GM19240 (cell line): ENCODE measurements around the gene CSNK1A1L.

Source experiments
- DNase-seq: peaks from one replicate; pipeline ENCODE4 v3.0.0; 2011; ENCODE audit warnings: low spot score; ENCODE audit not compliant: insufficient read length

CSNK1A1L gene

DNA sequence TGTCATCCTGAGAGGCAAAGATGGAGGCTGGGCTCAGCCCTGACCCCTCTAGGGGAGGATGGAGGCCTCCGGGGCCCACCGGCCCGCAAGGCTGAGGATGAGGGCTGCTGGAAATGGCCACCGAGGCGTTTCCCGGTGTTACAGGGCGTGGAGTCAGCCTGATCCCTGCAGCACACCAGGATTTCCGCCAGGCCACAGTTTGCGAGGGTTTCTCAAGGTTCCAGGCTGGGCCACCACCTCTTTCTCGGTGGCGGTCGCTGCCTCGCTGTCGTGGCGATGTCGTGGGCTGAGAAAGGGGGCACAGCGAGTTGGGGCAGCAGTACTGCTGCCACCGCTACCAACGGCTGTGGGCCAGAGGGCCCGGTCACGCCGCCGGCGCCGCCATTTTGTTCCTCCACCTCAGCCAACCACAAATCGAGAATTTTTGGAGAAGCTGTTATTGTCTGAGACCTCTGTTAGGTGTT lies at the start of gene CSNK1A1L:
CSNK1A1L (minus strand) TSS at position 414 of the 464 bp plus-strand sequence; CDS start at position 6, 408 bp downstream.
- DNase-seq, result no peak

DNA sequence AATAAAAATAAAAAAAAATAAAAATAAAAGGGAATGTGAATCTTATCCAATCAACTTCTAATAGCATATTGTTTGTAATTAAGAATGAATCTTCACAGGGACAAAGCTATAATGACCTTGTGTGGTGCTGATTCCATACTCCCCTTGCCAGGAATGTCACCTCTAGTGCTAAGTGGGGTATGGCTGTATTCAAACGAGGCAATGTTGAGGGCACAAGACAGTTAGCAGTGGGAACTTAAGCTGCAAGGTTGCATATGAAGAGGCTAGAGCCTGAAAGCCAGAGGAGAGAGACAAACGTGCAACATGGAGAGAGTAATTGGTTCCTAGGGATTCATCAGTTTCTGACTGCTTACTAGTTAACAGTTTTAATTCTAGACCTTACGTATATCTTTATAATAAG lies 43.9 kb upstream of the CSNK1A1L start:
- DNase-seq, result no peak

DNA sequence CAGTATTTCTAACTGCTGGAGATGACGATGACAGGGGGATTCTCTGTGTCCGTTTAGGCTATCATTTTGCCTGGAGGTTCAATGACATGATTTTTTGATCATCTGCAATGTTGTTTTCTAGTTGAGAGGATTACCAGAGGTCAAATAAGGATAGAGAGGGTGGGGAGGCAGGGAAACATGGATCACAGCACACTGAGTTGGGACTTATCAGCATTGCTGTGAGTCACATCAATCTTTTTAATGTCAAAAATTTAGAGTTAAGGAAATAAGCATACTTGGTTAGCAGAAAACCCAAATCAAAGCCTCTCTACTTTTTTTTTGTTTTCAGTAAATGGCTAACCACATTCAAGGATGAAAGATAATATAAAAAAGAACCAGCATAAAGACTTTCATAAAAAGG lies 43.0 kb upstream of the CSNK1A1L start:
- DNase-seq, result no peak

DNA sequence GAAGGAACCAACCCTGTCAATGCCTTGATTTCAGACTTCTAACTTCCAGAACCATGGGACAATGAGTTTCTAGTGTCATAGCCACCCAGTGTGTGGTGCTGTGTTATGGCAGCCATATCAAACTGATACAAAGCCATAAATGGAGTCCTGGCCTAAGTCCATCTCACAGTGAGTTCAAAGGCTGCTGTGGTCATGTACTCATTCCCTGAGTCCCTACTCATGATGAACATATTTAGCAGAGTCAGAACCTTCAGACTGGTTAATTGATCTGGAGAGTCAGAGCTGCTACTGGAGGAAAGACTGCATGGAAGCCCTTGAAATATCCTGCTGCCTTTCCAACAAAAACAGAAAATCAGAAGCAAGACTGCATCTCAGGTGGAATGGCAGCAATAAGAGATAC lies 39.2 kb upstream of the CSNK1A1L start:
- DNase-seq, result no peak

DNA sequence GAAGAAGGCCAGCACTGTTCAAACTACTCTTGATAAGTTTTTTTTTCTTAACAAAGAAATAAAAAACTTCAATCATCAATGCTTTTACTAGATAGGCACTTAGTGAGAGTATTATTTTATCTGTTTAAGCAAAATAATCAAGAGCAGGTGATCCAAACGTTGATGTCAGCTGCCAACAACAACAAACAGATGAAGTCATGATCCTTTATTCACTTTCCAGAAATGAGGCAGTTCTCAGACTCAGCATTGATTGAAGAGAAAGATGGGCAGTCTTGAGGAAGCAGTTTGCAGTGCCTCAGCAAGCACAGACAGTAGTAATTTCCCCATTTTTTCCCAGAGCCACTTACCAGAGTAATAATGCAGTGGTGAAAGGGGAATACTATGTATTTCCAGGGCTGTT lies 38.4 kb upstream of the CSNK1A1L start:
- DNase-seq, result no peak

DNA sequence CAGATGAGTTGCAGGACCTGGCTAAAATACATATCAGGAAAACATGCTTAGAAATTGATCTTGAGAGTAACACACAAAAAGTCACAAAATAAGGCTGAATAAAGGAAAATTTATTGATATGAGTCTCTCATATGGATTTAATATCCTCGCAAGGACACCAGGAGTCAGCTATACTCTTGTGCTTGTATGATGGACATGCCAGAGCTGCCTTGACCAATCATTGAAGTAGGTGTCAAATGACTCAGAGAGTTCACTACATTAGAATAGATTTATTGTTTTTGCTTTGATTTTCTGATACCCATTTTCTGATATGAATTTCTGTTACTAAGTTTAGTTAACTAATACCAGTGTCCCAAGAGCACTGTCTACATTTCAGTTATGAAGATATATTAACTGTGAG lies 37.4 kb upstream of the CSNK1A1L start:
- no peak for DNase-seq

DNA sequence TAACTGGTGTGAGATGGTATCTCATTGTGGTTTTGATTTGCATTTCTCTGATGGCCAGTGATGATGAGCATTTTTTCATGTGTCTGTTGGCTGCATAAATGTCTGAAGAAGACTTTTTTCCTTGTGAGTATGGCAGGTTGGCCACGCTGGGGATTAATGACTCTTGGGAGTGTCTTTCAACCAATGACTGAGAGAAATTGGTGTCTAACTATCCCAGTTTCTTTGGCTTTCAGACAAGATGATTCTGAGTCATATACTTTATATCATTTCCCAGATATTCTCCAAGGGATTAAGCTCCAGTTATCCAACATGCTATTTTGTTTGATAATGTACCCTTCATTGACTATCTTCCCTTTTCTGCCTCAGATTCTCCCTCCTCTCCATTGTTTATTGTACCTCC lies 35.5 kb upstream of the CSNK1A1L start:
- DNase-seq, result no peak

DNA sequence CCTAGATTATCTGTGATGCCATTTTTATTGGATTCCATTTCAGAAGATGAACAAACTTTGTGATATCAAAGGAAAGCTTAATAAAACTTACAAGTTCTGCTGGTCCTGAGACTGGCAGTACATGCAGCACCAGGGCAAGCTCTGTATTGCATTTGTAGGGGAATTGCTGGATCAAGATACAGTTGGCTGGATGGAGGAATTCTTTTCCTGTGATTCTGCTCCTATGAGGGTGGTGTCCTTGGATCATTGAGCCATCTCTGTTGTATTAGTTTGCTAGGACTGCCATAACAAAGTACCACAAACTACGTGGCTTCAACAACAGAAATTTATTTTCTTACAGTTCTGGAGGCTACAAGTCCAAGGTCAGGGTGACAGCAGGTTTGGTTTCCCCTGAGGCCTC lies 33.9 kb upstream of the CSNK1A1L start:
- no peak for DNase-seq

DNA sequence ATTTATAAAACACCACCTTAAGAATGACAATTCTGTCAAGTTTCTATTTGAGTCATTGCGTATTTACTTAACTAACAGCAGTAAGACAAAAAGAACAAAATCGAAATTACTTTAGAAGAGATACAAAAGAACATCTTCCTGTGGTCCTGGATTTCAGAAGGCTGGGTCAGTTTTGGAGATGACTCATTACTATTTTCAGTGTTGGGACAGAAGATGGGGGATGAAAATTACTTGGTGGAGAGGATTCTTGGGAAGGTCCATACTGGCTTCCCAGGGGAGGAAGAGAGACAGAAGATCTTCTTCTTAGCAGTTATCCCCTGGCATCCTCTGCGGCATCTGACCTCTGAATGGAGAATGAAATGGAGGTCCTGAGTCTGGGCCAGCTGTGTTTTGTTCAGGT lies 33.5 kb upstream of the CSNK1A1L start:
- DNase-seq, result no peak

DNA sequence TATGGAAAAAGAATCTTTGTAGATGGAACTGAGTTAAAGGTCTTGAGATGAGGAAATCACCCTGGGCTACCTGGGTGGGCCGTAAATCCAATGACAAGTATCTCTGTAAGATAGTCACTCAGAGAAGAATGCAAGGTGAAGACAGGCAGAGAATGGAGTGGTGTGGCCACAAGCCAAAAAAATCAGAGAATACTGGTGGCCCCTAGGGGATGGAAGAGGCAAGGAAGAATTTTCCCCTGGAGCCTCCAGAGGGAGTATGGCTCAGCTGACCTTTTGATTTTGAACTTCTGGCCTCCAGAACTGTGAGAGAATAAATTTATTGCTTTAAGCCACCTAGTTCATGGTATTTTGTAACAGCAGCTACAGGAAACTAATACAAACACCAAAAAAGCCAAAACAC lies 32.7 kb upstream of the CSNK1A1L start:
- DNase-seq, result no peak

DNA sequence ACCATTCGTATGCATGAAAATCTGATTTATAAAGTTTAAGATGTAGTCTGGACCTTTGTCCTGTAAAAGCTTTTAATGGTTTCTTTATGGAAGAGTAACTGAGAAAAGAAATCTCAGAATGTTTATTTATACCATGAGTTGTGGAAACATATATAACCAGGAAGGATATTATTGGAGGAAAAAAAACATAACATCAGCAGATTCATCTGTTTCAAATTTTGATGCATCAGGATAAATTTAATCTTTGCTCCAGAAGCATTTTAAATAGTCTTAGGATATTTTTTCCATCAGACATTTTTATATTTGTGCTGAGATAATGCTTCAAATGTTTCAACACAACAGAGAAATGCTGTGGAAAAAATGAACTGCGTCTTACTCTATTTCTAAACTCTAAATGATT lies 31.2 kb upstream of the CSNK1A1L start:
- DNase-seq, result no peak

DNA sequence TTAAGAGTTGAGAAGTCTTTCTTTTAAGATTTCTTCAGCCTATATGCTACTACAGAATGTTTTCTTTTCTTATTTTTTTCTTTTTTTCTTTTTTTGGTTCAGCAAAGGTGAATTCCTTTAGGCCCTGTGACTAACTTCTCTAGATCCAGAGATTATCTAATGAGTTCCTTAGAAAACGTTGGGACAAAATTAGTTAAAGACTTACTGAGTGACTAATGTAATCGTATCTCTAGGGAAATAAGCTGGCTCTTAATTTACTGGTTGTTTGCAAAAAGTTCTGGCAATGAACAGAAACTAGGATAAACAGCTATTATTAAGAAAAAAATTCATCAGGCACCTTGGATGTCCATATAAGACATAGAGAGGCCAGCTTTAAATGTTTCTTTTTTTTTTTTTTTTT lies 30.7 kb upstream of the CSNK1A1L start:
- no peak for DNase-seq

DNA sequence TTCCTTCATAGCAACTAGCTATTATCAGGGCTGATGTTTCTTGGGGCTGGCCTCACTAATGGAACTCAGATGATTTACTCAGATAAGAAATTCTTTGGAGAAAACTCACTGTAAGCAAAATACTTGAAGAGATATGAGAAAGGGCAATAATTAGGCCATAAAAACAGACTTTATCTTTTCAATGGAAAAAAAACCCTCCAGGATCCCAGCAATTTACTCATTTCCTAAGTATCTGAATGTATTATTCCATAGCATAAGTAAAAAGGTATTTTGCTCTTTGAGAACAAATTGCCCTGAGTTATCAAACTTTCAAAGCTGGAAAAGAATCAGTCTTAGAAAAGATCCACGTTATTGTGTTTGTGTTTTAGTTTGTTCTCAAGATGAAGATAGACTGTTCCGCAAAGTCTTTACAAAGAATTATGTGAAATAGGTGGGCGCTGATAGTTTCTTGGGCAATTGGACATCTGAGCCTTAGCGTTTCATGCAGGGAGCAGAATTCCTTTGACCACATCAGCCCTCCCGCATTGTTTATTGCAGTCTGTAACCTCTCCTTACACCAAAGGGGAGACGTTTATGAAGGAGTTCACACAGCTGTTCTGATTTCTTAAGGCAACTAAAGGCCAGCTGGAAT lies 29.1 kb upstream of the CSNK1A1L start:
- DNase-seq, result no peak

DNA sequence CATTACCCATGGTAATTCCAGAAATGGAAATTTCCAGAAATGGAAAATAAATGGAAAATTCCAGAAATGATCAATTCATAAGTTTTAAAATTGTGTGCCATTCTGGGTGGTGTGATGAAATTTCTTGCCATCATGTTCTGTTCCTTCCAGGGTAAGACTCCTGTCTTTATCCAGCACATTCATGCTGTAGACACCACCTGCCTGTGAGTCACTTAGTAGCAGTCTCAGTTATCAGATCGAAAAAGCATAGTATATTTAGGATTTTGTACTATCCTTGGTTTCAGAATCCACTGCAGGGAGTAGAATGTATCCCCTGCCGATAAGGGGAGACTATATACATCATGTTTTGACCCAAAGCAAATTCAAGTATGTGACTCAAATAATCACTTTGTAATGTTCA lies 26.7 kb upstream of the CSNK1A1L start:
- no peak for DNase-seq

DNA sequence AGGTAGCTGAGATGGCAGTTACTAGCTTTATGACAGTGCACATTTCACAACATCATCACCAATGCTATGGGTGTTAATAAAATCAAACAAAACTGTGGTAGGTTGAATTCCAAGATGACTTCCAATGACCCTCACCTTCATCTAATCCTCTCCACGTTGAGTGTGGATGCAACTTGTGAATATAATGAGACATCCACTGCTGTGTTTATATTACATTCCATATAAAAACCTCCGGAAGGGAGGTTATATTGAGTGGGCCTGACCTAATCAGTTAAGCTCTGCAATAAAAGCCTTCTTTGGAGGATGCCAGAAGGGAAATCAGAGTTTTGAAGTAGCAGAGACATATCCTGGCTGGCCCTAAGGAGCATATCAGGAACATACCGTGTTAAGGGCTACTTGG lies 25.6 kb upstream of the CSNK1A1L start:
- DNase-seq, result no peak

DNA sequence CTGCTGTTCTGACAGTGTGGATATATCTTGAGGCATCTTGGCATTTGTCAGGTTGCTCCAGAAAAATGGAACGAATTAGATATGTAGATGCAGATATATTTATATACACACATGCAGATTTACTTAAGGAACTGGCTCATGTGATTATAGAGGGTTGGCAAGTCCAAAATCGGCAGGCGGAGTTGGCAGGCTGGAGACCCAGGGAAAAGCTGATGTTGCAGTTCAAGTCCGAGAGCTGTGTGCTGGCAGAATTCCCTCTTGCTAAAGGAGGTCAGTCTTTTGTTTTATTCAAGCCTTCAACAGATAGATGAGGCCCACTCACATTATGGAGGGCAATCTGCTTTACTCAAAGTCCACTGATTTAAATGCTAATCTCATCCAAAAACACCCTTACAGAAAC lies 24.4 kb upstream of the CSNK1A1L start:
- DNase-seq, result no peak

DNA sequence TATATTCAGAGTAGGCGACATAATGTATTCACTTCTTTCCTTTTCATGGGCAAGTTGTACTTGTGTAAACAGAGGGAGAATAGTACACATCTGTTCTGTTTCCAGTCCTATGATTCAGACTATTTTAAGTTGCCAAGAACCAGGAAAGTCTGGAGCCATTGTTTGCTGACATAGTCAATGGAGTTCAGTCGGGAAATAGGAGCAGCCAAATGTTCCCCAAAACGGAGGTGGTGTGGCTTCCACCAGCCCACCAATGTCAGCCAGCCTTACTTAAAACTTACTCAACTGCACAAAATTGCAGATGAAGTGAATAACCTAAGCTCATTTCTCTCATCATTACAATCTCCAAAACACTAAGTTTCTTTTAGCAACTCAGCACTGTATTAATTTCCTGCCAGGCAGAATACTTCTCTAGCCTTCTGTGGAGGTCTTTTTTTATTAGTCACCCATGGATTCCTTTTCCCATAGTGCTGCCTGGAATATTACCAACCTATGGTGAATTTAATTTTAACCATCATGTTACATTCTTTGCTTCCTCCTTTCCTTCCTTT lies 22.3 kb upstream of the CSNK1A1L start:
- no peak for DNase-seq

DNA sequence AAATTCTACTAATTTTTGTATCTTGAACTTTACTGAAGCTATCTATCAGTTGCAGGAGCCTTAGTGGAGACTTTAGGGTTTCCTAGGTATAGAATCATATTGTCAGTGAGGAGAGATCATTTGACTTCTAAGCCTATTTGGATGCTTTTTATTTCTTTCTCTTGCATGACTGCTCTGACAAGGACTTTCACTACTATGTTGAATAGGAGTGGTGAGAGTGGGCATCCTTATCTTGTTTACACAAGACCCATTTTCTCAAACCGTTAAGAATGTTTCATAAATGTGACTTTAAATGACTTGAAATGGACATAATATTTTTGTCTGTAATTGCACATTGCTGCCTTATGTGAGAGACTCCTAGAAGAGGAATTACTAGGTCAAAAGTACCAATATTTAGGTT lies 17.9 kb upstream of the CSNK1A1L start:
- no peak for DNase-seq

DNA sequence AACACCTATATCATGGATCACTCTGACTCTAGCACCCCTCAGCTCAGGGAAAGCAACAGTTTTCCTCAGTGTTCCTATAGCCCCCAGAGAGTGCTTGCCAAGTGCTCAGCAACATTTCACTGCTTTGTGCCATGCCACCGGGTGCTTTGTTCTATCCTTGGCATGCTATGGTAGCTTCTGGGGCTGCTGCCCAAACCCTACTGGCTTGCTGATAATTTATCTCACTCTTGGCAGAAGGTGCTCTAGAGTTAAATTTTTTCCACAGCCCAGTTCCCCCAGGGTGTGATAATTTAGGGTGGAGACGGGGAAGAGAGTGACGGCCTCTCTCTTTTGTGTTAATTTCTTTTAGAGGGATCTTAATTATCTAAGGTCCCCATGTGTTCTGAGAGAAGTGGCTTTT lies 12.6 kb upstream of the CSNK1A1L start:
- DNase-seq, result no peak

DNA sequence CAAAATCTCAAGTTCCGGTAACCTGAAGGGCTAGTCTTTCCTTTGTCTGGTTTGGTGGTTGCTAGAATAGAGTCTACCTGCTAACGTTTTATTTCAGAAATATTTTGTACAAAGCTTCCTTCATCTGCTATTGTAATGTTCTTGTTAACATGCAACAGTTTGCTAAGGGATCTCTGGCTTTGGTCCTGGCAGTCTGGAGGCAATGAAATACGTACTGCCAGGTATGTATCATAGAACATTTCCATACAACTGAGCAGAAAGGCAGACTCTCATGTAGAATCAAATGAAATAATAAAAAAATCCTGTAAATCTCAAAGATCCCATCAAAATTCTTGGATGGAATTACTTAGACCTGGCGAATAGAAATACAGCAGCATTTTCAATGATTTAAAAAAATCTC lies 8.8 kb upstream of the CSNK1A1L start:
- no peak for DNase-seq

DNA sequence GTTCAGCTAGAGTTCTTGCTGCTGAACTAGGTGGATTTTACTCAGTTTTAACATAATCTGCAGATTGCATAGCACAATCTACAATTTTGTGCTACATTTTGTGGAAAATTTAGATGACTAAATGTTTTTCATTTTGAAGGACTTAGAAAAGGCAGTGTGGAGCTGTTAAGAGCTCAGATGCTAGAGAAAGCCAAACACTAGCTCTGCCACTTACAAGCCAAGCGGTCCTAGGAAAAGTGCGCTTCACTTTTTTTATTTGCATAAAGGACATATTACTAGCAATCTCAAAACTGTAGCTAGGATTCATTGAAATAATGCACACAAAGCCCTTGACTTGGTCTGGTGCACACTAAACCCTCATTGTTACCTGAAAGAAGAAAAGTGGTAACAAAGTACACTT lies 8.1 kb upstream of the CSNK1A1L start:
- no peak for DNase-seq

DNA sequence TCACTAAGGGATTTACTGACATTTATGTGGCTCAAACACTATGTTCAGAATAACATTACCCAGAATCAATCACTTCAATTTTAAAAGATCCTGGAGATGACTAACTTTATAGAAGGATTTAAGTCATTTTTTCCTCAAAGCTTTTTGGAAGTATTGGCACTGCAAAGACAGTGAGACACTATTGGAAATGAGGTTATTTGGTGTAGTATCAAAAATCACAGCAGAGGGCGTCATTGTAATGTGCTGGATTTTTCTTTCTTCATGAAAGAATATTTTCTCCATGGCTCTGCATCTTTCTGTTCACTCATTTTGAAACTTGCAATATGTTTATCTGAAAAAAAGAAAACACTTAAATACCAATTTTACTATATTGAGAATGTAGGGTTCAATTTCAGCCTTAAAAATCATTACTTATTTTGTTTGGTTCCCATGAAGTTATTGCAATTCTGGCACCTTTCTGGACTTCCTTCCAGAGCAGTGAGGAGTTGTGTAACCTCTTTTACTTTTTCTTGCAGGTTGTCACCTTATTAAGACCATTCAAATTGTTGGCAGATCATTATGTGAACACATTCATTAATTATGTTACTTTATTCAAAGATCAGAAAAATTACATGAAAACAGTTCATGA lies 3.7 kb upstream of the CSNK1A1L start:
- no peak for DNase-seq

DNA sequence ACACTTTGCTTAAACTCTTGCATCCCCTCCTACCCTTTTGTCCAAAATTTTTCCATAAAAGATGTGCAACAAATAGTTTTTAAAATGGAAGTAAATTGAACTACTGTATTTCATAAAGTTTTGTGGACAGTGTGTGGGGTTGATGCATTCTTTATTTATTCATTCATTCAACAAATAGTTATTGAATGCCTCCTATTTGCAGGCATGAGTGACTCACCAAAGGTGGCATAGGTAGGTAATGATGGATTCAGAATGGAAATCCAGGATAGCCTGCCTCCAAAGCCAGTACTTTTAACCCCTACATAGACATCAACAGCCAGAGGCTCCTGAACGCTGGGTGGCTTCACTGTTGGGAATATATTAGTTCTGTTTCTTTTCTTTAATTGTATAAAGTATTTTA lies 2.4 kb upstream of the CSNK1A1L start:
- DNase-seq, result no peak
